Activated T-cell treated with anti-CD3 and anti-CD28 coated beads for 1 hour (primary cell): Measurements from ENCODE around the gene SBNO2.

Experiments
- DNase-seq: peaks from one replicate; pipeline ENCODE4 v3.0.0-alpha.2; 2020; ENCODE audit warnings: low read depth

The SBNO2 gene

DNA sequence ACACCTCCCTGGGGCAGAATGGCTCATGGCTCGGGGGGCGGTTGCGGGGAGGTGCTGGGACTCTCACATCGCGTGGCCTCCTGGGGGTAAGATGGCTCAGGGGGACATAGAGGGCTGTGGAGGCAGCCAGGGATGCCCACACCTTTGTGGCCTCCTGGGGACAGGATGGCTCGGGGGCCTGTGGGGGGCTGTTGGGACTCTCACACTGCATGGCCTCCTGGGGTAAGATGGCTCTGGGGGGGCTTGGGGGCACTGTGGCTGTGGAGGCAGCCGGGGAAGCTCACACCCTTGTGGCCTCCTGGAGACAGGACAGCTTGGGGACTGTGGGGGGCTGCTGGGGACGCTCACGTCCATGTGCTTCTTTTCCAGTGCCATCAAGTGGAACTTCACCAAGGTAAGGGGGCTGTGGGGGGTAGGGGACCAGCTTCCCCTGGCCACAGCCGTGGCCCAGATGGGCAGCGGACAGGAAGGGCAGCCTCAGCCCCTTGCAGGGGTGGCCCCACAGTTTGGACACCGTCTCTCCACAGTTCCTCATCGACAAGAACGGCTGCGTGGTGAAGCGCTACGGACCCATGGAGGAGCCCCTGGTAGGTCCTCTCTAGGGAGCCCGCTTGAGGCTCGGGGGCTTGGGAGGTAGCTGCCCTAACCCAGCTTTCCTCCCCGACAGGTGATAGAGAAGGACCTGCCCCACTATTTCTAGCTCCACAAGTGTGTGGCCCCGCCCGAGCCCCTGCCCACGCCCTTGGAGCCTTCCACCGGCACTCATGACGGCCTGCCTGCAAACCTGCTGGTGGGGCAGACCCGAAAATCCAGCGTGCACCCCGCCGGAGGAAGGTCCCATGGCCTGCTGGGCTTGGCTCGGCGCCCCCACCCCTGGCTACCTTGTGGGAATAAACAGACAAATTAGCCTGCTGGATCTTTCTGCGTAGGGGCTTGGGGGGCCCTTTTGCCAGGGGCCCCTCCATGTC, 67.9 kb downstream of the SBNO2 start:
- DNase-seq: no peak

DNA sequence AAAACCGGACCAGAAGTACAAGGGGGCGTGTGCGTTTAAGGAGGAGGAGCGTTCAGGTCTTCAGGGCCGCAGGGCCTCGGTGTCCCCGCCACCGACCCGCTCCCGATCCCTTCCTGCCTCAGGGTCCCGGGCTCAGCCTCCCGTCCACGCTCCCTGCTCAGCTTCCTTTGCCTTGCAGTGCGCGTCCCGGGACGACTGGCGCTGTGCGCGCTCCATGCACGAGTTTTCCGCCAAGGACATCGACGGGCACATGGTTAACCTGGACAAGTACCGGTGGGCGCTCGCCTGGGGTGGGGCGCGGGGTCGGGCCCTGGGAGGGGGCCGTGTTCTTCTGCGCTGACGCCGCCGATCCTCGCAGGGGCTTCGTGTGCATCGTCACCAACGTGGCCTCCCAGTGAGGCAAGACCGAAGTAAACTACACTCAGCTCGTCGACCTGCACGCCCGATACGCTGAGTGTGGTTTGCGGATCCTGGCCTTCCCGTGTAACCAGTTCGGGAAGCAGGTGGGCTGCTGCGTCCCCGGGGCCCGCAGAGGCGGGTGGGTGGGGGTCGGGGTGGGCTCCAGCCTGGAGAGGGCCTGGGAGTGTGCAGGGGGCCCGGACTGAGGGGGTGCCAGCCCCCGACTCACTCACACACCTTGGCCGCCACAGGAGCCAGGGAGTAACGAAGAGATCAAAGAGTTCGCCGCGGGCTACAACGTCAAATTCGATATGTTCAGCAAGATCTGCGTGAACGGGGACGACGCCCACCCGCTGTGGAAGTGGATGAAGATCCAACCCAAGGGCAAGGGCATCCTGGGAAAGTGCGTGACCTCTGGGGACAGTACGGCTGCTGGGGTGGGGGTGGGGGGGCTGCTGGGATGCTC, 68.8 kb downstream of the SBNO2 start:
- no peak for DNase-seq

DNA sequence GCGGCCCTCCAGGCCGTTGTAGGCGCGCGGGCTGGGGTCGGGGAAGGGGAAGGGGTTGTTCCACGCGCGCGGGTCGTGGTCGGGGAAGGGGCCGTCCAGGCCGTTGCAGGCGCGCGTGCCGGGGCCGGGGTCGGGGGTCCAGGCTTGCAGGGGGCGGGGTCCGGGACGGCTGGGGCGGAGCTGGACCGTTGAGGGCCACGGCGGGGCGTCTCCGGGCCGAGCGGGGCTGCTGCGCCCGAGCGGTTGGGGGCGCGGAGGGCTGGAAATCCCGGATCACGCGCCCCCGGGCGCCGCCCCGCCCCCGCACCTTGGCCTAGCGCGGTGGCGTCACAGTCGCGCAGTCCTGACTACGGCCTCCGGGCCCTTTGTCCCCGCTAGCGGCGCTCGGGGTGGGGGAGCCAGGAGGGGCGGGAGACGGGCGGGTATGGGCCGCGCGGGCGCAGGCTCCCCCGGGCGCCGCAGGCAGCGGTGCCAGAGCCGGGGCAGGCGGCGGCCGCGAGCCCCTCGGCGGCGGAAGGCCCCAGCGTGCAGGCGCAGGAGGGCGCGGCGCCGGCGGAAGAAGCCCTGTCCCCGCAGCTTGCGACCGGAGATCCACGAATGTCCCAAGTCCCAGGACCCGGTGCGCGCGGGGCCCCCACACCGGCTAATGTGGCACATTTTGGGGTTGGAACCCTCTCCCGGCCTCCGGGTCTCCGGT, 69.6 kb downstream of the SBNO2 start:
- DNase-seq: peak; percentile 57

DNA sequence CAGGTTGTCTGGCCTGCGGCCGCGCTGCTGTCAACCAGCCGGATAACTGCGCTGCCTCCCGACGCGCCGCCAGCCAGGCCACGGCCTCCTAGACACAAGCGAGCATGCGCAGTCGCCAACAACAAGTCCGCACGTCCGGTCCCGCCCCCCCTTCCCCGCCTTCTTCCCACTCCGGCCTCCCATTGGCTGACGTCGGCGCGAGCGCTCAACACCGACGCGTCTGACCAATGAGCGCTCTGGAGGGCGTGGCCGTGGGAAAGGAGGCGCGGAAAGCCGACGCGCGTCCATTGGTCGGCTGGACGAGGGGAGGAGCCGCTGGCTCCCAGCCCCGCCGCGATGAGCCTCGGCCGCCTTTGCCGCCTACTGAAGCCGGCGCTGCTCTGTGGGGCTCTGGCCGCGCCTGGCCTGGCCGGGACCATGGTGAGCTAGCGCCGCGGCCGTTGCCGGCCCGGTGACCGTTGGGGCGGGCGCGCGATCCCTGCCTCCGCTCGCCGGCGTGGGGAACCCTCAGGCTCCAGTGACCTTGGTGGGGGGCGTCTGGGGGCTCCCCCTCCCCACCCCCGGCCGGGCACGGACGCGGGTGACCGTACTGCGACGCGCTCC, 70.3 kb downstream of the SBNO2 start, which contains the start of gene GPX4:
TSS of gene GPX4 (plus strand) at position 287 of the 603 bp plus-strand sequence. CDS start at position 337, 50 bp downstream.
- peak; percentile 99 for DNase-seq

DNA sequence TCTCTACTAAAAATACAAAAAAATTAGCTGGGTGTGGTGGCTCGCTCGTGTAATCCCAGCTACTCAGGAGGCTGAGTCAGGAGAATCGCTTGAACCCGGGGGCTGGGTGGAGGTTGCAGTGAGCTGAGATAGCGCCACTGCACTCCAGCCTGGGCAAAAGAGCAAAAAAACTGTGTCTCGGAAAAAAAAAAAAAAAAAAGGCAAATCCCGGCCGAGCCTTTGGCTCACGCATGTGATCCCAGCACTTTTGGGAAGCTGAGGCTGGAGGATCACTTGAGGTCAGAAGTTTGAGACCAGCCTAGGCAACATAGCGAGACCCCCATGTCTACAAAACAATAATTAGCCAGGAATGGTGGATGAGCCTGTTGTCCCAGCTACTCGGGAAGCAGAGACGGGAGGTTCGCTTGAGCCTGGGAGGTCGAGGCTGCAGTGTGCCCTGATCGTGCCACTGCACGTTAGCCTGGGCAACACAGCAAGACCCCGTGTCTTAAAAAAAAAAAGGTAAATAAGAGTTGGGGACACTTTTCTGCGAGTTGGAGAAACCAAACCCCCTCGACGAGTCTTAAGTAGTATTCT, 70.8 kb downstream of the SBNO2 start:
- DNase-seq: no peak

DNA sequence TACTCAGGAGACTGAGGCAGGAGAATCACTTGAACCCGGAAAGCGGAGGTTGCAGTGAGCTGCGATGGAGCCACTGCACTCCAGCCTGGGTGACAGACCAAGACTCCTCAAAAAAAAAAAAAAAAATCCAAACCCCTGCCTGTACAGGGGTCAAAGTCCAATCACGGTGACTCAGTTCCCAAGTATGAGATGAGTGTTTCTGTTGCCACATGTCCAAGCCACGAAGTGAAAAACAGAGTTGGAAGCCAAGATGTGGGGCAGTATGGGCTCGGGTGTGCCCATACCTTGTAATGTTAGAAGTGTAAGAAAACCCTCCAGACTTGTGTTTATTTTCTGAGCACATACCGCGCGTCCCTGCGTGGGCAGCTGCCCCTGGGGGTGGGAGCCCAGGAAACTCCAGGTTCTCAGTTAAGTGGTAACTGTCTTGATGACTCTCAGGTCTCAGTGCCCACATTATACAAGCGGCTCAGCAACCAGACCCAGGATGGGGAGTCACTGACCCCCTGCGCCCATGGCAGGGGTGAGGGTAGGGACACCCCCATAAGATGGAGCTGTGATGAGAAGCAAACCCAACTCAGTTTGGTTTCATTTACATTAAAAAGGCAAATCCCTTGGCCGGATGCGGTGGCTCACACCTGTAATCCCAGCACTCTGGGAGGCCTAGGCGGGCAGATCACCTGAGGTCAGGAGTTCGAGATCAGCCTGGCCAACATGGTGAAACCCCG, 71.5 kb downstream of the SBNO2 start:
- no peak for DNase-seq

DNA sequence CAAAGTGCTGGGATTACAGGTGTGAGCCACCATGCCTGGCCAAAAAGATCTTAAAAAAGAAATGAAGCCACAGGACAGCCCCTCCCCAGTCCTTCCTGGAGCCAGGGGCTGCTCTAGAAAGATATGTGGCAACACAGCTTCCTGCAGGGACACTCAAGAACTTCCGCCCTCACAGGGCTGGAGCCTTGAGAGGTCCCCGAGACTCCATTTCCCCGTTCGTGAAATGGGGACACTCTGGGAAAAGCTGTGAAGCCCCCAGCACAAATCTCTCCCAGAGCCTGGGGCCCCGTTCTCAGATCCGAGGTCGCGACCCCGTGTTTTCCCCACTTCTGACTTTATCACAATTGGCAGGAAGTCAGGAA, 72.8 kb downstream of the SBNO2 start:
- DNase-seq: no peak

DNA sequence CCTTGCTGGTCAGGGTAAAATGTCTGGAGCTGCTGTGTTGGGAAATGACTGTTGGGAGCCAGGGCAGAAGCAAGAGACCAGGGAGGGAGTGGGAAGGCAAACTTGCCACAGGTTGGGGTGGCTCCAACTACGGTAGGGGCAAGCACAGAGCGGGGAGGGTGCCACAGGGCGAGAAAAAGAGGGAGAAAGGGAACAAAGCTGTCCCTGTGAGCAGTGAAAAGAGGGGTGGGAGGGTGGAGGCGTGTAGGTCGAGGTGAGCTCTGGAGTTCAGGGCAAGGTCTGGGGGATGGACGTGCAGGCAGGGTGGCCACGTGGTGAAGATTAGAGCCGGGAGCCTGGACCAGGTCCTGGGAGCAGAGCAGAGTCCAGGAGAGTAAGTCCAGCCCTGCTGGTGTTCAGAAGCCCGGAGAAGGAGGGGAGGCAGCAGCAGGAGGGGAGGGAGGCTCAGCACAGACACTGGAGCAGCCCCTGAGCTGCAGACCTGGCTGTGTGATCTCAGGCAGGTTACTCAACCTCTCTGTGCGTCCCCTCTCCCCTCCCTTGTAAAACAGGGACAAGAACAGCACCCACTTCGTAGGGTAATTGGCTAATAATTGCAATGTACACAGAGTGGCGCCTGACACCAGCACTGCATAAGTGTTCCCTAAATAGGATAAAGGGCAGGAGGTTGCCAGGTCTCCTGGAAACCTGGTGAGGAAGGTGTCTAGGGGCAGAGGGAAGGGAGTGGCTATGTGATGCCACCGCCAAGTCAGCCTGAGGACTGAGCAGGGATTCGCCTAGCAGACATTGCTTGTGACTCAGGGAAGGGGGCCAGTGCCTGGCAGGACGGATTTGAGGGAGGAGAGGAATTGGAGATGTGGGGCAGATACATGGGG, 75.7 kb downstream of the SBNO2 start:
- no peak for DNase-seq

DNA sequence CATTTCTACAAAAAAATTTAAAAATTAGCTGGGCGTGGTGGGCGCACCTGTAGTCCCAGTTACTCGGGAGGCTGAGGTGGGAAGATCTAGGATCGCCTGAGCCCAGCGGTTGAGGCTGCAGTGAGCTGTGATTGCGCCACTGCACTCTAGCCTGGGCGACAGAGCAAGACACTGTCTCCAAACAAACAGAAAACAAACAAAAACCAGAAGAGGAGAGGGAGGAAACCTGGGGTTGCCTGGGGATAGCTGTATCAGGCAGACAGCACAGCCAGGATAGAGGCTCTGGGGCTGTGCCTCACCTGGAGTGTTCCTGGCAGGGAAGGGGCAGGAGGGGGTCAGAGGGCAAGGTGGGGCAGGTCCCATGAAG, 76.3 kb downstream of the SBNO2 start:
- DNase-seq: no peak

DNA sequence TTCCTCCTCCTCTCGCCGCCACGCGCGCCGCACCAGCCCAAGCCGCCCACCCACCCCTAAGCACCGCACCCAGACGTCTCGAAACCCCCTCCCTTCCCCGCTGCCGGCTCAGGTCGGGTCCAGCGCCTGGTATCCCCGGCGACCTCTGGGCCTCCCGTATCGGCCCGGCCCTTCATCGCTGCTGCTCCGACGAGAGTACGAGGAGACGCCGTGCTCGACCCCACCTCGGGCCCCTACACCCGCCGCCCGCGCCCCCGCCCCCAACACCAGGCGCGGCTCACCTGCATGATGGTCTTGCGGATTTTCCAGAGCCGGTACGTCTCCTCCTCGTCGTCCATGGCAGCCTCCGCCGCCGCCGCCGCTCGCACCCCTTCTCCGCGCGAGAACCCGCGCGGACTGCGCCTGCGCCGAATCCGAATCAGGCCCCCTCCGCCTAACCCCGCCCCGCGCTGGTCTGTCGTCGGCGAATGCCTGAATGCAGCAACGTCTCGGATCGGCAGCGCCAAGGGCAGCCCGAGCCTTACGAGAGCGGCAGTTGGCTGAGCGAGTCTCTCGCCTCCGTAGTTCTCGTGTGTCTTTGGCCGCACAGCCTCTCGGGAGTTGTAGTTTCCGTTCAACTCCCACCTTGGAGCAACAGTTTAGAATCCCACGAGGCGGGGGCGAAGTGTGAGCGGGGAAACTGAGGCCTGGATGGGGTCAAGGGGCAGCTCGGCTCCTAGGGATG, 78.9 kb downstream of the SBNO2 start, which contains the start of gene POLR2E:
TSS of gene POLR2E (minus strand) at position 398 of the 724 bp plus-strand sequence. CDS start at position 338, 60 bp downstream.
- peak; percentile 99 for DNase-seq

DNA sequence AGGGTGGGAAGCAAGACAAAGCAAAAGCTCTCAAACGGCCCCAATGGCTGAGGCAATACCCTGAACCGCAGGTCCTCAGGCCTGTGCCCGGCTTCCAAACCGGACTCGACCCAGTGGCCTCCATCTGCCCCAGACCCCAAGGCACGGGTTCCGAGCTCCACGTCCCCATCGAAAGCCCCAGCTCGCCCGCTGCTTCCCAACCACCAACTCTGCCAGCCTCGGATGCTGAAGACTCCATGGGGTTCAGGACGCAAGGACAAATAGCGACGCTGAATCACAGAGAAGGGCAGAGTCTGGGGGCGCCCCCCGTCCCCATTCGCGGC, 79.5 kb downstream of the SBNO2 start:
- DNase-seq: no peak

DNA sequence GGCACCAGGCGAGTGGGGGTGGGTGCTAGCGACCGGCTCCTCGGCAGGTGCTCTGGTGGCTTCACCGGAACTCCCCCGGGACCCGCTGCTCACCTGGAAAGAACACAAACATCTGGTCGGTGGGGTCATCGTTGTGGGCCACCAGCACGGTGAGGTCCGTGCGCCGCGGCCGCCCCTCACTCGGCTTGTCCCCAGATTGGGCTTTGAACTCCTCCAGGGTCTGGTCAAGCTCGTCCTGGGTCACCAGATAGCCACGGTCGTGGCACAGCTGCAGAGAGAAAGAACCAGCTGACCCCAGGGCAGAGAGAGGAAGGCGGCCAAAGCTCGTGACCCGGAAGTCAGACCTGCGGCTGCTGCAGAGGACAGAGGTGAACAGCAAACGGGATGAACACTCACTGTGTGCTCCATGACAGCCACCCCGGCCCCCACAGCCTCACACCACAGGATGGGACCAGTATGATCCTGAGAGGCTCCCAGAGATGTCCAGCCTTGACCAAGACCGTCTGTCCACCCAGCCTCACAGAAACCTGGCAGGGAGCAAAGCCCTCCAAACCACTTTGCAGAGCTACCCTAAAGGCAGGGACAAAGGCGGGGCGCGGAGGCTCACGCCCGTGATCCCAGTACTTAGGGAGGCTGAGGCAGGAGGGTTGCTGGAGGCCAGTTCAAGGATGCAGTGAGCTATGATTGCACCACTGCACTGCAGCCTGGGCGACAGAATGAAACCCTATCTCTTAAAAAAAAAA, 80.1 kb downstream of the SBNO2 start:
- no peak for DNase-seq

DNA sequence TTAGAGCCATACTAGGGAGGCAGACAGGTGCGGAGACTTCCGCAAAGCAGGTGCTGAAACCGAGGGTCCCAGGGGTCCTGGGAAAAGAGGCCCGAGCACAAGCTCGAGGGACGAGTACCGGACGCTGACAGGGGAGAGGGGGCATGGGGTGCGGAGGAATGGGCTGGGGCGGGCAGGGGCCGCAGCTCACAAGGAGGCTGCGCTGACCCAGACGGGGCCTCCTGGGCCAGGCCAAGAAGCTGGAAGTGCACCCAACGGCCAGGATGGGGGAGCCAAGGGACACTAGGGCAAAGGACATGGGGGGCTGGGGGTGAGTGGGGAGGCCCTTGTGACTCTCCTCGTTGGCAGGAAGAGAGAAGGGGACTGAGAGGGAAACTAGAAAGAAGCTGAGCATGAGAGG, 80.7 kb downstream of the SBNO2 start:
- DNase-seq: no peak

DNA sequence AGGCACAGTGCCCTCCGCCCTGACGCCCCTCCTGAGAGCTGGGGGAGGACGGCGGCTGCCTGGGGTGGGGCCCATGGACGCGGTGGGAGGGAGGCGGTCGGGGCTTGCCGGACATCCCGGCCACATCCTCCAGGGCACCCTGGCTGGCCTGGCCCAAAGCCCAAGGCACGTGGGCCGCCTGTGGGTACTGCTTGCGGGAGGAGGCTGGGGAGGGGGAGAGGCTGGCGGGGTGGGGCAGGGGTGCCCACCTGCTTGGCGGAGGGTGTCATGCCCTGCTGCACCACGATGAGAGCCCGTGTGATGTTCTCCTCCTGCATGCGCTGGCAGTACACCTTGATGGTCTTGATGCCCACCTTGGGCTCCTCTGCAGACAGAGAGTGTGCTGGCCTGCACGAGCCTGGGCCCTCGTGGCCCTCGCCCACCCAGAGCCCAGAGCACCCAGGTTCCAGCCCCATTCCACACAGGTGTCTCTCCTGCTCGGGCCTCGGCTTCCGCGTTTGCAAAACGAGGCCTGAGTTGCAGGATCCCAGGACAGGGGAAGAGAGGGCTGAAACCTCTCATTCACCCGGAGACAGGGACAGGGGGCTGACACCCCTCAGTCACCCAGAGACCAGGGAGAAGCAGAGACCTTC, 82.4 kb downstream of the SBNO2 start:
- no peak for DNase-seq

DNA sequence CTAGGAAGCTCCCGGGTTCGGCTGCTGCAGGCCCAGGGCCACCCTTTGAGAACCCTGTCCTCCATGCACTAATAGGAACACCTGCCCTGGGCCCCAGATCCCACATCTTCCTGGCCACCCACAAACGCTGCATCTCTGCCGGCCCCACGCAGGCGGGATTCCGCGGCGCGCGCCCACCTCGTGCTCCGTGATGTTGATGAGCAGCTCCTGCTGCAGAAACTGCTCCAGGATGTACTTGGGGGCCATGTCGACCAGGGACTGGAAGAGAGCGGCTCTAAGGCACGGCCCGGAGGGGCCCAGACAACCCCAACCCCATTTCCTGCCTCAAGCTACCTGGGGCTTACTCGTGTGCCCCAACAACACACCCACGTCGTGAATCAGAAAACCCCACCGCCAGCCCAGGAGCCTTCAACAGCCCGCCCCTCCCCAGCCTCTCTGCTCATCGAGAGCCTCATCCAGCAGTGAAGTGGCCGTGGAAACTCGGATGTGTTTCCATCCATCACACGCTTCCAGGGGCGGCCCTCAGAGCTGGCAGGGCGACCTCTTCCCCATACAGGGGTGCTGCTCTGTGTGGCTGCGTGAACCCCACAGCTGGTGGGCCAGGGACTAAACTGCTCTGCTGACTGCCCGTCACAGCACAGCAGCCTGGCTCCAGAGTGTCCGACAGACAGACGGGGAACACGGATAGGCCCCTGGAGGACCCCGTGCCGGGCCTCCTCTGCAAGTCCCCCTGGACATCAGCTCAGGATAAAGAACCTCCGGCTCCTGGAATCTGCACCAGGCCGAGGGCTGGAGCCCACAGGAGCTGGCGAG, 83.1 kb downstream of the SBNO2 start:
- DNase-seq: no peak

DNA sequence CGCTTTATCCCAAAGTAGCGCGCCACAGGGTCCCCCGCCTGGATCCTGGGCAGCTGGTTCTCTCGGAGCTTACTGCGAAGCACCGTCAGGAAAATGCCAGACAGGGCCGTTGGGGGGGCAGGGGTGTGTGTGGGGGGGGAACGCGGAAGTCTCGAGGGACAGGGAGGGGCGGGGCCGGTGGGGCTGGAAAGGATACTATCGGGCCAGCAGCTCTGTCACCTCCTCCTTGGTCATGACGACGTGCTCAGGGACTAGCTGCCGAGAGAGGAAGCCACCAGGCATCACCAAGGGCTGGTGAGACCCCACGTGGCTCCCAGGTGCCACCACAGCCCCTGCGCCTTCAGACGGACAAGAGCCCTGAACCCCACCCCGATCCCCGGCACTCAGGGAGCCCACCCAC, 84.2 kb downstream of the SBNO2 start:
- DNase-seq: no peak

DNA sequence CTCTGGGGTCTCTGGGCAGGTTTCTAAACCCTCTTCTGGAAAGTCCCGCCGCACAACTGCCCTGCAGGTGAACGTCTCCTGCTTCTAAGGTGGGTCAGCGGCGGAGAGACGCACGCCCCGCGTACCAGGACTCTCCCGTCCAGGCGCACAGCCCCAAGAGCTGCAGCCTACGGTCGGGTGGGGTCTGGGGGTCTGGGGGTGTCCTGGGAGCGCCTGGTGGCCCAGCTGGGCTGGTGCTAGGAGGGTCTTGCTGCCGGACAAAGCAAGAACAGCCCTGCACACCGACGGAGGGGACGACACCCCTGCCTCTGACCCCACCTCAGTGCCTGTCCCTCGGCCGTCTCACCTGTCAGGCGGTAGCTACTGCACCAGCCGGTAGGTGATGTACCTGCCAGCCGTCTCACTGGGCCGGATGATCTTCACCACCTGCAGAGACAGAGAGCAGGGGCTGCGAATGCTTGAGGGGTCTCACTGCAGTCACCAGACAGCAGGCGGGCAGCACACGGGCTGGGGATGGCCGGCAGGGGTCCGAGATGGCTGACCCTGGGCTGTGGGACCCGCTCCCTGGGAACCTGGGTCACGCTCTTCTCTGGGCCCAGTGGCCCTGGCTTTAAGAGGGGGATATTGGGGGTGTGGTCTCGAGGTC, 84.8 kb downstream of the SBNO2 start:
- no peak for DNase-seq
